ENCODE results near the gene ZNF438. TPM values are rescaled to one million over a fixed set of nuclear protein-coding genes. Genes with fewer than 3 reads are reported as not detected.

The ZNF438 gene
- total and polyA plus RNA-seq, 11 donors = 9.0 to 14.7 (median 13.2) TPM

GRCh38 chr10:31000071-31000782 lies 31.4 kb downstream of the ZNF438 start:
- peak overlapping the region in 3 of 12 donors; percentile 52 to 95 (median 78) for H3K27ac ChIP-seq
- H3K36me3 ChIP-seq = no peaks in the 10 kb centered on the region
- no peak for TF ChIP-seq CTCF (IDR thresholded peaks at IDR 0.05)
- TF ChIP-seq POLR2A (IDR thresholded peaks at IDR 0.05) = no peak
- peaks cover 0 to 6% (median under 1%) of the 10 kb centered on the region in 12 donors for H3K9me3 ChIP-seq
- DNase-seq (no peak), ATAC-seq (peak in 2 of 4 donors; percentile 17 to 38)
- intact Hi-C loops (cut with DNase I) = no loop called here
- H3K4me1 ChIP-seq = peaks cover 3 to 79% (median 21%) of the 10 kb centered on the region in 12 donors
- no peak overlapping the region for H3K4me3 ChIP-seq
- 51 to 63% (median 56%) methylated on average over 3 of the region's 3 CpGs for WGBS, 4 donors
- H3K27me3 ChIP-seq = no peaks in the 10 kb centered on the region

GRCh38 chr10:30999070-30999712 lies 32.5 kb downstream of the ZNF438 start:
- intact Hi-C loops (cut with DNase I) = no loop called here
- 73 to 93% (median 83%) methylated on average over 3 of the region's 3 CpGs for WGBS, 4 donors
- peaks cover 3 to 70% (median 14%) of the 10 kb centered on the region in 12 donors for H3K4me1 ChIP-seq
- H3K9me3 ChIP-seq = peaks cover 0 to 14% (median 6%) of the 10 kb centered on the region in 12 donors
- no peaks in the 10 kb centered on the region for H3K27me3 ChIP-seq
- peak; percentile 39 to 94 (median 90) for ATAC-seq
- TF ChIP-seq CTCF (IDR thresholded peaks at IDR 0.05) (no peak), POLR2A (IDR thresholded peaks at IDR 0.05) (no peak)
- DNase-seq = peak in 2 of 5 donors; percentile 17 to 21
- peak overlapping the region in 6 of 12 donors; percentile 5 to 53 (median 22) for H3K4me3 ChIP-seq
- peaks cover 0 to 10% (median 0%) of the 10 kb centered on the region in 9 donors for H3K36me3 ChIP-seq
- H3K27ac ChIP-seq = peak overlapping the region in 8 of 12 donors; percentile 28 to 95 (median 48)

- Histone ChIP-seq H3K9me3 (peaks cover 0 to 15% (median 6%) of the 10 kb centered on the region in 12 donors), H3K4me3 (peak overlapping the region in 2 of 12 donors; percentile 43 to 53), H3K4me1 (peaks cover 3 to 65% (median 19%) of the 10 kb centered on the region in 12 donors), H3K27me3 (no peaks in the 10 kb centered on the region), H3K36me3 (peaks cover 0 to 13% (median 0%) of the 10 kb centered on the region in 9 donors), H3K27ac (peak overlapping the region in 2 of 12 donors; percentile 78 to 95)
- DNase-seq (no peak), ATAC-seq (no peak)
- 85 to 97% (median 91%) methylated on average over 3 of the region's 3 CpGs for WGBS, 4 donors
- TF ChIP-seq CTCF (IDR thresholded peaks at IDR 0.05) = no peak
- no peak for TF ChIP-seq POLR2A (IDR thresholded peaks at IDR 0.05)
- intact Hi-C loops (cut with DNase I) = no loop called here
Measured at GRCh38 chr10:30997536-30998235, 34.0 kb downstream of the ZNF438 start.
